Measurements from ENCODE around the gene DNAJC4. TPM values are rescaled to one million over a fixed set of nuclear protein-coding genes. Genes with fewer than 3 reads are reported as not detected.
A peak's percentile ranks its signal among the peaks of the same experiment; 100 is the strongest.

Gene DNAJC4
- total and polyA plus RNA-seq, 7 donors, result 25.7 to 68.1 (median 29.6) TPM

DNA sequence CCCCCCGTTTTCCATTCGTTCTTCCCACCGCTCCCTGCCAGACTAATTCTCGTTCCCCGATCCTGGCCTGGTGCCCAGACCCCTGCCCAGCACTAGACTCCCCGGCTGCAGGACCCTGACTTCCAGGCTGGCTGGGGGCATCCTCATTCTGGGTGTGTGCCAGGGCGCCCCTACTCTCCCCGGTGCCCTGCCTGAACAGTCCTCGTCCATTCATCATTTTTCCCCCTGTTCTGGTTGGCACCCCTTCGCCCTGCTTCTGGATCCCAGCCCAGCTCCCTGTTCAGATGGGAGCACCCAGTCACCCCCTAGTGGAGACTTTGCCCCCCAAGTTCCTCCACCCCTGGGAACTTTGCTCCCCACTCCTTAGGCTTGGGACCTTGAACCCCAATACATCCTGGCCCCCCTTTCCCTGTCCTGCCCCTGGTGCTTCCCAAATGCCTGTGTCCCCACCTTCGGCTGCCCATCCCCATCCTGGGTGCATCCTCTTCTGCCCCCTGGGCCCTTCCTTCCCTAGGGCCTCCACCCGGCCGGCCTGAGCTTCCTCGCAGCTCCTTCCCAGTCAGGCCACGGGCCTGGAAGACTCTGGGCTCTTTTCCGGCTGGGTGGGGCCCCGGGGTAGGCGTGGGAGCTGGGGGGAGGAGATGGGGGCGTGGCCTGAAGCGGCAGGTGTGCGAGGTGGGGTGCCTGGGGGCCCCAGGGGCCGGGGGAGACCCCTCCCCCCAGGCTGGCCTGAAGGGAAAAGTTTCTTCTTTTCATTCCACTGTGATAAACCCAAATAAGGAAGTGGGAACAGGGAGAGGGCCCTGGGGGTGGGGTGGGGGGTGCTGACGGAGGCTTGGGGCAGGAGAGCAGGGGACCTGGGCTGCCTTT lies 21.9 kb downstream of the DNAJC4 start:
- DNase-seq, result peak; percentile 77
- intact Hi-C loops (cut with DNase I), result loop anchor here (1.0 kb wide), 1 partner anchor 17 kb away; no protein-coding TSS in a partner anchor
- no peaks in the 10 kb centered on the region for H3K9me3 ChIP-seq
- H3K4me1 ChIP-seq, result peaks cover 0 to 43% (median 32%) of the 10 kb centered on the region in 4 donors
- 3 to 5% methylated on average over 23 of the region's 23 CpGs for WGBS, 2 donors
- H3K4me3 ChIP-seq, result peak overlapping the region; percentile 68 to 93 (median 79)
- H3K27me3 ChIP-seq, result no peaks in the 10 kb centered on the region
- H3K36me3 ChIP-seq, result peaks cover 7 to 27% (median 15%) of the 10 kb centered on the region in 4 donors
- H3K27ac ChIP-seq, result peak overlapping the region; percentile 73 to 85 (median 79)
- TF ChIP-seq, protein P1, sequence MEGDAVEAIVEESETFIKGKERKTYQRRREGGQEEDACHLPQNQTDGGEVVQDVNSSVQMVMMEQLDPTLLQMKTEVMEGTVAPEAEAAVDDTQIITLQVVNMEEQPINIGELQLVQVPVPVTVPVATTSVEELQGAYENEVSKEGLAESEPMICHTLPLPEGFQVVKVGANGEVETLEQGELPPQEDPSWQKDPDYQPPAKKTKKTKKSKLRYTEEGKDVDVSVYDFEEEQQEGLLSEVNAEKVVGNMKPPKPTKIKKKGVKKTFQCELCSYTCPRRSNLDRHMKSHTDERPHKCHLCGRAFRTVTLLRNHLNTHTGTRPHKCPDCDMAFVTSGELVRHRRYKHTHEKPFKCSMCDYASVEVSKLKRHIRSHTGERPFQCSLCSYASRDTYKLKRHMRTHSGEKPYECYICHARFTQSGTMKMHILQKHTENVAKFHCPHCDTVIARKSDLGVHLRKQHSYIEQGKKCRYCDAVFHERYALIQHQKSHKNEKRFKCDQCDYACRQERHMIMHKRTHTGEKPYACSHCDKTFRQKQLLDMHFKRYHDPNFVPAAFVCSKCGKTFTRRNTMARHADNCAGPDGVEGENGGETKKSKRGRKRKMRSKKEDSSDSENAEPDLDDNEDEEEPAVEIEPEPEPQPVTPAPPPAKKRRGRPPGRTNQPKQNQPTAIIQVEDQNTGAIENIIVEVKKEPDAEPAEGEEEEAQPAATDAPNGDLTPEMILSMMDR (IDR thresholded peaks at IDR 0.05), result peak; percentile 13 to 41 (median 34)
- TF ChIP-seq POLR2AphosphoS5 (IDR thresholded peaks at IDR 0.05) (no peak), EP300 (IDR thresholded peaks at IDR 0.05) (no peak), POLR2A (IDR thresholded peaks at IDR 0.05) (peak in 1 of 2 donors; percentile 49)

DNA sequence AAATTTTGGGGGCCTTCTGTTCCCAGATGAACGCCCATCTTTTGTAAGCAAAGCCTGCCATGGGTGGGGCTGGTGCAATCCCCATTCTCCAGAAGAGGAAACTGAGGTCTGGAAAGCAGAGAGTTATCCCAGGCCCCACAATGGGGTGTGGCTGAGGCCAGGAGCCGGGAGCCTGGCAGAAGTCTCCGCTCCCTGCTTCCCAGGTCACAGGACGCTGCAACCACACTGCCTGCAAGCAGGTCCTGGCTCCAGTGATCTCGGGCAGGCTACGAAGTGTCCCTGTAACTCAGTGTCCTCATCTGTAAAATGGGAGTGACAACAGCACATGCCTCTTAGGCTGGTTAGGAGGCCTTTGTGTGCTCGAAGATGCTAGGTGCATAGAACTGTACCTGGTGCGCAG lies 22.7 kb downstream of the DNAJC4 start:
- intact Hi-C loops (cut with DNase I), result no loop called here
- H3K4me1 ChIP-seq, result peaks cover 0 to 35% (median 26%) of the 10 kb centered on the region in 4 donors
- peak overlapping the region in 1 of 4 donors; percentile 83 for H3K4me3 ChIP-seq
- H3K27ac ChIP-seq, result peak overlapping the region in 2 of 4 donors; percentile 79 to 85
- 59 to 72% methylated on average over 8 of the region's 8 CpGs for WGBS, 2 donors
- no peaks in the 10 kb centered on the region for H3K27me3 ChIP-seq
- peaks cover 7 to 31% (median 18%) of the 10 kb centered on the region in 4 donors for H3K36me3 ChIP-seq
- TF ChIP-seq EP300 (IDR thresholded peaks at IDR 0.05) (no peak), POLR2AphosphoS5 (IDR thresholded peaks at IDR 0.05) (no peak)
- TF ChIP-seq, protein P1 (IDR thresholded peaks at IDR 0.05), result no peak
- DNase-seq, result no peak
- no peaks in the 10 kb centered on the region for H3K9me3 ChIP-seq

DNA sequence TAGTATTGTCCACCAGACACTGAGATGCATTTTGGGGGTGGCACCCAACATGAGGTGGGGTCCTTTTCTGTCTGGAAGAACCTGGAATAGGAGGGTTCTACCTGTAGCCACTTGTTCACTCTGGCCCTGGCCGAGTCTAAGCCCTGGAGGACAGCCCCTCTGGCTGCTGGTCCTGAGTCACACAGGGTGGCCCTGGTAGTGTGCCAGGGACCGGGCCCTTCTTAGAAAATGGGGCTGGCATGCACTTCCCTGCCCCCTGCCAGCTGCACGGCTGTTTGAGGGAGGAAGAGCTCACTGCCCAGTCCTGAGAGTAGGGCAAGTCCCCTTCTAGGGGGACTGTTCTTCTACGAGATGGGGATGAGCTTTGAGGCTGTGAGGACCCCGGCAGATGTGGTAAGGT lies 23.1 kb downstream of the DNAJC4 start:
- H3K4me3 ChIP-seq, result no peak overlapping the region
- H3K4me1 ChIP-seq, result peaks cover 0 to 34% (median 25%) of the 10 kb centered on the region in 4 donors
- H3K27me3 ChIP-seq, result no peaks in the 10 kb centered on the region
- H3K9me3 ChIP-seq, result no peaks in the 10 kb centered on the region
- WGBS, 2 donors, result 70 to 71% methylated on average over 5 of the region's 5 CpGs
- no peak for TF ChIP-seq POLR2A (IDR thresholded peaks at IDR 0.05)
- no peak for TF ChIP-seq POLR2AphosphoS5 (IDR thresholded peaks at IDR 0.05)
- TF ChIP-seq, protein P1 (IDR thresholded peaks at IDR 0.05), result no peak
- TF ChIP-seq EP300 (IDR thresholded peaks at IDR 0.05), result no peak
- H3K27ac ChIP-seq, result no peak overlapping the region
- intact Hi-C loops (cut with DNase I), result no loop called here
- DNase-seq, result no peak
- peaks cover 7 to 35% (median 22%) of the 10 kb centered on the region in 4 donors for H3K36me3 ChIP-seq

DNA sequence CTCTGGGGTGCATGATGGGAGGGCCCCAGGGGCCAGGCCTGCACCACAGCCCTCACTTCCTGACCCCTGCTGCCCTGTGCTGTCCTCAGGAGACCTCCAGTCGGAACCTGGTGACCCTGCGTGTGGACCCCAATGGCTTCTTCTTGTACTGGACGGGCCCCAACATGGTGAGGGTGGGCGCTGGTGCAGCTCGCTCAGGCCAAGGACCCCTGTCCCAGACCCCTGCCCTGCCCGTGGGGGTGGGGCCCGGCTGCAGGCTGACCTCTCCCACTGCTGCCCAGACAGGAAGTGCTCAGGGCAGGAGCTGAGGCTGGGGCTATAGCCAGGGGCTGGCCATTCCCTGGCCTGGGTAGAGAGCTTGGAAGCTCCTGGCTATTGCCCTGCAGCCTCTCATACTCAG lies 24.0 kb downstream of the DNAJC4 start:
- no peak for DNase-seq
- Histone ChIP-seq H3K27ac (no peak overlapping the region), H3K9me3 (no peaks in the 10 kb centered on the region), H3K4me1 (peaks cover 0 to 34% (median 25%) of the 10 kb centered on the region in 4 donors), H3K4me3 (no peak overlapping the region), H3K36me3 (peaks cover 7 to 43% (median 30%) of the 10 kb centered on the region in 4 donors), H3K27me3 (no peaks in the 10 kb centered on the region)
- intact Hi-C loops (cut with DNase I), result no loop called here
- TF ChIP-seq POLR2A (IDR thresholded peaks at IDR 0.05), result no peak
- no peak for TF ChIP-seq POLR2AphosphoS5 (IDR thresholded peaks at IDR 0.05)
- no peak for TF ChIP-seq EP300 (IDR thresholded peaks at IDR 0.05)
- TF ChIP-seq, protein P1 (IDR thresholded peaks at IDR 0.05), result no peak
- WGBS, 2 donors, result 91 to 94% methylated on average over 7 of the region's 7 CpGs

All from sigmoid colon (tissue), 7 donors.